ENCODE data around the gene SNN.

Gene SNN

DNA sequence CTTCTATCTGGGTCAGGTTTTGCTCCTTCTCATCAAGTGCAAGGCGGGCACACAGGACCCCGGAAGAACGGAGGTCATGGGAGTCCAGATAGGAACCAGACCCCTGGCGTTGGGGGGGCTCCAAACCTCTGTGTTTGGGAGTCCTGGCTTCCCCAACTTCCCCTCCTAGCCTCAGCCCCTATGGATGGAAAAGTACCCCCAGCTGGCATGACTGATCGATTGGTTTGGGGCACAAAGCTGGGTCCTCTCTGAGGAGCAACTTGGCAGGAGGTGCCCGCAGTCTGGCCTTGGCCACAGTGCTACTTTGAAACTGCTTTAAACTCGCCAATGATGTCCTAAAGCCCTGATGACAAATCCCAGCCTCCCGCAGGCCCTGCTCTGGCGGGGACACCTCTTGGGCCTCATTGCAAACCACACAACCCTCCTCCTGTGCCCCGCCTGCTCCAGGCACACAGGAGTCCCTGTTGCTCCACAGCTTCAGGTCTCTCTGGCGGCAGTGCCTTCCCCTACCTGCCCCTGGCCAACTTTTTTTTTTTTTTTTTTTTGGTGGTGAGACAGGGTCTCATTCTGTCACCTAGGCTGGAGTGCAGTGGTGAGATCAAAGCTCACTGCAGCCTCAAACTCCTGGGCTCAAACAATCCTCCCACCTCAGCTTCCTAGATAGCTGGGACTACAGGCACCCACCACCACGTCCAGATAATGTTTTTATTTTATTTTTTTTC, 38.0 kb upstream of the SNN start:
- DNase-seq (ENCODE audit: low read depth in 2 of 2), result no peak

DNA sequence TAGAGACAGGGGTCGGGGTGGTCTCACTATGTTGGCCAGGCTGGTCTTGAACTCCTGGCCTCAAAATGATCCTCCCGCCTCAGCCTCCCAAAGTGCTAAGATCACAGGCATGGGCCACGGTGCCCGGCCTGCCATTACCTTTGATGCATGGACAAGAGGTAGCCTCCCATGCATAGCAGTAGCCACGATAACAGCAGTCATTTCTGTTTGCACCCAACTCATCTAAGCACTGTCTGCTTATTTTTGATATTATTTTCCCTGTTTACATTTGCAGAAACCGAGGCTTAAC, 37.5 kb upstream of the SNN start:
- no peak overlapping the region for H3K4me3 ChIP-seq (replicated peaks in 1 of 2; ENCODE audit: low read depth in 2 of 2, low read length in 2 of 2)
- TF ChIP-seq, protein P1, sequence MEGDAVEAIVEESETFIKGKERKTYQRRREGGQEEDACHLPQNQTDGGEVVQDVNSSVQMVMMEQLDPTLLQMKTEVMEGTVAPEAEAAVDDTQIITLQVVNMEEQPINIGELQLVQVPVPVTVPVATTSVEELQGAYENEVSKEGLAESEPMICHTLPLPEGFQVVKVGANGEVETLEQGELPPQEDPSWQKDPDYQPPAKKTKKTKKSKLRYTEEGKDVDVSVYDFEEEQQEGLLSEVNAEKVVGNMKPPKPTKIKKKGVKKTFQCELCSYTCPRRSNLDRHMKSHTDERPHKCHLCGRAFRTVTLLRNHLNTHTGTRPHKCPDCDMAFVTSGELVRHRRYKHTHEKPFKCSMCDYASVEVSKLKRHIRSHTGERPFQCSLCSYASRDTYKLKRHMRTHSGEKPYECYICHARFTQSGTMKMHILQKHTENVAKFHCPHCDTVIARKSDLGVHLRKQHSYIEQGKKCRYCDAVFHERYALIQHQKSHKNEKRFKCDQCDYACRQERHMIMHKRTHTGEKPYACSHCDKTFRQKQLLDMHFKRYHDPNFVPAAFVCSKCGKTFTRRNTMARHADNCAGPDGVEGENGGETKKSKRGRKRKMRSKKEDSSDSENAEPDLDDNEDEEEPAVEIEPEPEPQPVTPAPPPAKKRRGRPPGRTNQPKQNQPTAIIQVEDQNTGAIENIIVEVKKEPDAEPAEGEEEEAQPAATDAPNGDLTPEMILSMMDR (IDR thresholded peaks at IDR 0.05; ENCODE audit: low read depth, low read length), result no peak
- no peak for DNase-seq (ENCODE audit: low read depth in 2 of 2)

More for the DNA sequence above, 38.0 kb upstream of the SNN start:
- TF ChIP-seq, protein P1 (IDR thresholded peaks at IDR 0.05; ENCODE audit: low read depth, low read length), result no peak
- no peak overlapping the region for H3K4me3 ChIP-seq (replicated peaks in 1 of 2; ENCODE audit: low read depth in 2 of 2, low read length in 2 of 2)

DNA sequence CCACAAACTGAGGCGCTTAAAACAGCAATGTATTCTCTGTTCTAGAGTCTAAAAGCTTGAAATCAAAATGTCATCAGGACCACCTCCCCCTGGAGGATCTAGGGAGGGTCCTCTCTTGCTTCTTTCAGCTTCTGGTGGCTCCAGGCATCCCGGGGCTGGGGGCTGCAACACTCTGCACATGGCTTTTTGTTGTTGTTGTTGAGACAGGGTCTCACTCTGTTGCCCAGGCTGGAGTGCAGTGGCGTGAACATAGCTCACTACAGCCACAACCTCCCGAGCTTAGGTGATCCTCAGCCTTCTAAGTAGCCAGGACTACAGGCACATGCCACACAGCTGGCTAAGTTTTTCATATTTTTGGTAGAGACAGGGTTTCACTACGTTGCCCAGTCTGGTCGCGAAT, 37.0 kb upstream of the SNN start:
- TF ChIP-seq, protein P1 (IDR thresholded peaks at IDR 0.05; ENCODE audit: low read depth, low read length), result no peak
- no peak overlapping the region for H3K4me3 ChIP-seq (replicated peaks in 1 of 2; ENCODE audit: low read depth in 2 of 2, low read length in 2 of 2)
- no peak for DNase-seq (ENCODE audit: low read depth in 2 of 2)

DNA sequence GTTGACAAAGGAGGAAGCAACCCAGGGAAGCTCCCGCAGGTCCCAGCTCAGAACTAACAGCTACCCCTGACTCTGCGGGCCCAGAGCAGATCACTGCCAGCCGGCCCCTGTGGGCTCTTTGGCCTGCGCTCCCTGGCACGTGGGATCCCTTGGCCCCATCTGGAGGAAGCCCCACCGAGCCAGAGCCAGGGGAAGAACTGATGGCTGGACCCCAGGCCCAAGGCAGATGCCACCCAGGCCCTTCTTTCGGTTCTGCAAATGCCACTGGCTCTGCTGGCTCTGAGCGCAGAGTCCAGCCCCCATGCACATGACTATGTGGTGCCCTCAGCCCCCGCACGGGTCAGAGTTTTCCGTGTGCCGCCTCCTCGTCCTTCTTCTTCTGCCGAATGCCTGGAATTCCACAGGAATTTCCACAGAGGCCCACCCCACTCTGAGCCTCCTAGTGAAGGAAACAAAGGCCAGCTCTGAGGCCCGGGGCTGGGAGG, 35.8 kb upstream of the SNN start:
- no peak overlapping the region for H3K4me3 ChIP-seq (replicated peaks in 1 of 2; ENCODE audit: low read depth in 2 of 2, low read length in 2 of 2)
- TF ChIP-seq, protein P1 (IDR thresholded peaks at IDR 0.05; ENCODE audit: low read depth, low read length), result no peak
- peak; percentile 44 to 95 for DNase-seq (ENCODE audit: low read depth in 2 of 2)

DNA sequence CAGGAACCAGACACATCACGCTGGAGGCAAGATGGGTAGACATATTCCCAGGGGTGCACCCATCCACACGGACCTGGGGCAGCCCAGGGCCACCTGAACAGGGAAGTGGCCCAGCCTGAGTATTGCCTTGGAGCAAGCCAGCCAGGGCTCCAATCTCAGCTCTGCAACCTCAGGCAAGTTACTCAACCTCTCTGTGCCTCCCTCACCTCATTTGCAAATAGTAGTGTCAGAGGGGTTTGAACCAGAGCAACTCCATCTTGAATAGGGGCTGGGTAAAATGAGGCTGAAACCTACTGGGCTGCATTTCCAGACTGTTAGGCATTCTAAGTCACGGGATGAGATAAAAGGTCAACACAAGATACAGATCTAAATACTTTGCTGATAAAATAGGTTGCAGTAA, 35.1 kb upstream of the SNN start:
- DNase-seq (ENCODE audit: low read depth in 2 of 2), result no peak
- H3K4me3 ChIP-seq (replicated peaks in 1 of 2; ENCODE audit: low read depth in 2 of 2, low read length in 2 of 2), result no peak overlapping the region
- TF ChIP-seq, protein P1 (IDR thresholded peaks at IDR 0.05; ENCODE audit: low read depth, low read length), result no peak

DNA sequence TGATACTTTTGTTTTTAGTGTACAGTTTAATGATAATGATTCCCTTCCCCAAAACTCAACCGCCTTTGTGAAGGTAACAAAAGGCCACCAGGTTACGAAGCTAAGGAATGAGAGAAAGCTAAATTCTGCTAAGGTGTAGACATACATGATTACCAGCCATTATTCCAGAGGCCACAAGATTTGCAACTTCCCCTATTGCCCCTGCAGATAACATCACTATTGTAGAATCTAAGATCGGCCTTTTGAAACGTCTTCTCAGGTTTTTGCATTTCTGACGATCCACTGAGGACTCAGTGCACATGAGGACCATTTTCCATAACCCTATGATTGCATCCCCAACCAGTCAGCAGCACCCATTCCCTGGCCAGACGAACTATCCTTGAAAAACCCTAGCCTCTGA, 33.9 kb upstream of the SNN start:
- TF ChIP-seq, protein P1 (IDR thresholded peaks at IDR 0.05; ENCODE audit: low read depth, low read length), result no peak
- DNase-seq (ENCODE audit: low read depth in 2 of 2), result no peak
- H3K4me3 ChIP-seq (replicated peaks in 1 of 2; ENCODE audit: low read depth in 2 of 2, low read length in 2 of 2), result no peak overlapping the region

Data from cardiac fibroblast (primary cell).